OCI-M1 (cell line): ENCODE data around the gene UBC.

Experiments used
- DNase-seq: peaks from one replicate; lab custom pipeline; 2025; lab: John Stamatoyannopoulos, UW

The UBC gene

GRCh38 chr12:124864326-124864752, 50.1 kb downstream of the UBC start:
- no peak for DNase-seq

- DNase-seq = peak; percentile 95
These were observed 50.8 kb downstream of the UBC start, which contains the start of gene SCARB1 for GRCh38 chr12:124863416-124864325. SCARB1 (minus strand) TSS chr12:124863864; CDS start chr12:124863720, 144 bp downstream.

GRCh38 chr12:124862768-124863415, 51.6 kb downstream of the UBC start:
- peak; percentile 67 for DNase-seq

GRCh38 chr12:124861898-124862676, 52.4 kb downstream of the UBC start:
- DNase-seq = peak; percentile 55
